OCI-LY7 (cell line): Measurements from ENCODE around the gene MCEE.

ENCODE experiments used
- CTCF ChIP-seq: fragments of 200-600 bp; sonication (generic); conservative IDR thresholded peaks from 2 replicates; pipeline ENCODE4 v1.5.1; 2014; ENCODE audit warnings: mild to moderate bottlenecking, antibody characterized with exemption, low read length, moderate library complexity, mixed read lengths
- EZH2phosphoT487 ChIP-seq: fragments of 200-600 bp; sonication (generic); IDR thresholded peaks from 2 replicates; pipeline ENCODE4 v1.6.1; 2018; ENCODE audit warnings: low read depth, borderline replicate concordance, mild to moderate bottlenecking, mixed run types, antibody characterized with exemption, low read length, moderate library complexity, mixed read lengths

GRCh38 chr2:71157124-71157793, 27.2 kb upstream of the MCEE start:
- TF ChIP-seq CTCF (peak; percentile 81), EZH2phosphoT487 (no peak)
